Hepatocyte (in vitro differentiated cells): Measurements from ENCODE around the gene KCND2. TPM values are rescaled to one million over a fixed set of nuclear protein-coding genes. Genes with fewer than 3 reads are reported as not detected.

Source experiments
- DNase-seq: peaks from one replicate; pipeline ENCODE4 v3.0.0-alpha.2; 2016; ENCODE audit warnings: low spot score
- H2AFZ ChIP-seq: fragments of 200-600 bp; sonication (generic); 2 replicates; pipeline ENCODE4 v1.6.0; 2016; ENCODE audit warnings: antibody characterized with exemption, mild to moderate bottlenecking
- H3K27ac ChIP-seq: fragments of 200-600 bp; sonication (generic); 2 replicates; pipeline ENCODE4 v1.5.1; 2016; ENCODE audit warnings: mild to moderate bottlenecking
- H3K27me3 ChIP-seq: fragments of 200-600 bp; sonication (generic); 2 replicates; pipeline ENCODE4 v1.6.1; 2016
- H3K36me3 ChIP-seq: fragments of 200-600 bp; sonication (generic); replicated peaks from 2 replicates; pipeline ENCODE4 v1.5.1; 2016; ENCODE audit warnings: low read depth; ENCODE audit not compliant: insufficient read depth
- H3K4me1 ChIP-seq: fragments of 200-600 bp; sonication (generic); 2 replicates; pipeline ENCODE4 v1.5.1; 2016; ENCODE audit warnings: mild to moderate bottlenecking, moderate library complexity; ENCODE audit not compliant: insufficient read depth
- H3K4me2 ChIP-seq: fragments of 200-600 bp; sonication (generic); 2 replicates; pipeline ENCODE4 v1.6.0; 2016
- H3K4me3 ChIP-seq: fragments of 200-600 bp; sonication (generic); 2 replicates; pipeline ENCODE4 v1.5.1; 2016; ENCODE audit warnings: mild to moderate bottlenecking
- H3K79me2 ChIP-seq: fragments of 200-600 bp; sonication (generic); 2 replicates; pipeline ENCODE4 v1.6.0; 2017; ENCODE audit warnings: mild to moderate bottlenecking
- H3K9me2 ChIP-seq: fragments of 200-600 bp; sonication (generic); replicated peaks from 2 replicates; pipeline ENCODE4 v1.6.0; 2017; ENCODE audit warnings: mild to moderate bottlenecking; ENCODE audit not compliant: insufficient read depth
- H3K9me3 ChIP-seq: fragments of 200-600 bp; sonication (generic); 2 replicates; pipeline ENCODE4 v1.5.1; 2016; ENCODE audit warnings: low read depth, mild to moderate bottlenecking
- H4K20me1 ChIP-seq: fragments of 200-600 bp; sonication (generic); 2 replicates; pipeline ENCODE4 v1.6.0; 2016; ENCODE audit warnings: mild to moderate bottlenecking; ENCODE audit not compliant: insufficient read depth, poor library complexity, severe bottlenecking
- EZH2 ChIP-seq: fragments of 200-600 bp; sonication (generic); IDR thresholded peaks from 2 replicates; pipeline ENCODE4 v1.6.1; 2016; ENCODE audit warnings: antibody characterized with exemption, mild to moderate bottlenecking, borderline replicate concordance
- EZH2phosphoT487 ChIP-seq: fragments of 200-600 bp; sonication (generic); IDR thresholded peaks from one replicate; pipeline ENCODE4 v1.6.1; 2018; ENCODE audit warnings: antibody characterized with exemption, mild to moderate bottlenecking, low read depth, moderate library complexity; ENCODE audit not compliant: unreplicated experiment, severe bottlenecking
- WGBS: methylation state at CpG from one replicate; pipeline ENCODE4 v1.1.6; 2016; ENCODE audit warnings: low lambda C conversion rate; ENCODE audit errors: missing lambda C conversion rate; 5-methylcytosine and 5-hydroxymethylcytosine counted together
- polyA plus RNA-seq: library from polyadenylated mRNA; unstranded; fragments of >200 nt; fragmentation: Nextera tagmentation; extraction: Ambion mirVana; gene quantifications from 2 replicates; pipeline ENCODE4 v1.2.1, GENCODE V29; 2016
- total RNA-seq: library from RNA; depleted of rRNA; stranded (reverse); fragments of >200 nt; gene quantifications from 2 replicates; pipeline ENCODE4 v1.2.3, GENCODE V29; 2014
- TF ChIP-seq, protein P1 (sequence below): fragments of 200-600 bp; sonication (generic); IDR thresholded peaks from 2 replicates; pipeline ENCODE4 v1.5.1; 2016; ENCODE audit warnings: antibody characterized with exemption, mild to moderate bottlenecking; ENCODE audit not compliant: poor library complexity

Gene KCND2
- total and polyA plus RNA-seq, 2 experiments from 2014 or later = 0.58 to 3.6 TPM

GRCh38 chr7:120732256-120732655 is 459.3 kb downstream of the KCND2 start:
- Histone ChIP-seq H3K79me2 (no peaks in the 10 kb centered on the region), H2AFZ (no peak overlapping the region), H3K27me3 (no peaks in the 10 kb centered on the region), H3K4me1 (no peaks in the 10 kb centered on the region), H3K9me2 (no peaks in the 10 kb centered on the region), H3K27ac (no peak overlapping the region), H3K36me3 (no peaks in the 10 kb centered on the region), H3K4me3 (no peak overlapping the region), H4K20me1 (no peaks in the 10 kb centered on the region), H3K9me3 (no peaks in the 10 kb centered on the region), H3K4me2 (no peak overlapping the region)
- TF ChIP-seq EZH2phosphoT487 = no peak
- TF ChIP-seq, protein P1, sequence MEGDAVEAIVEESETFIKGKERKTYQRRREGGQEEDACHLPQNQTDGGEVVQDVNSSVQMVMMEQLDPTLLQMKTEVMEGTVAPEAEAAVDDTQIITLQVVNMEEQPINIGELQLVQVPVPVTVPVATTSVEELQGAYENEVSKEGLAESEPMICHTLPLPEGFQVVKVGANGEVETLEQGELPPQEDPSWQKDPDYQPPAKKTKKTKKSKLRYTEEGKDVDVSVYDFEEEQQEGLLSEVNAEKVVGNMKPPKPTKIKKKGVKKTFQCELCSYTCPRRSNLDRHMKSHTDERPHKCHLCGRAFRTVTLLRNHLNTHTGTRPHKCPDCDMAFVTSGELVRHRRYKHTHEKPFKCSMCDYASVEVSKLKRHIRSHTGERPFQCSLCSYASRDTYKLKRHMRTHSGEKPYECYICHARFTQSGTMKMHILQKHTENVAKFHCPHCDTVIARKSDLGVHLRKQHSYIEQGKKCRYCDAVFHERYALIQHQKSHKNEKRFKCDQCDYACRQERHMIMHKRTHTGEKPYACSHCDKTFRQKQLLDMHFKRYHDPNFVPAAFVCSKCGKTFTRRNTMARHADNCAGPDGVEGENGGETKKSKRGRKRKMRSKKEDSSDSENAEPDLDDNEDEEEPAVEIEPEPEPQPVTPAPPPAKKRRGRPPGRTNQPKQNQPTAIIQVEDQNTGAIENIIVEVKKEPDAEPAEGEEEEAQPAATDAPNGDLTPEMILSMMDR = no peak
- no peak for TF ChIP-seq EZH2
- DNase-seq = no peak

DNA sequence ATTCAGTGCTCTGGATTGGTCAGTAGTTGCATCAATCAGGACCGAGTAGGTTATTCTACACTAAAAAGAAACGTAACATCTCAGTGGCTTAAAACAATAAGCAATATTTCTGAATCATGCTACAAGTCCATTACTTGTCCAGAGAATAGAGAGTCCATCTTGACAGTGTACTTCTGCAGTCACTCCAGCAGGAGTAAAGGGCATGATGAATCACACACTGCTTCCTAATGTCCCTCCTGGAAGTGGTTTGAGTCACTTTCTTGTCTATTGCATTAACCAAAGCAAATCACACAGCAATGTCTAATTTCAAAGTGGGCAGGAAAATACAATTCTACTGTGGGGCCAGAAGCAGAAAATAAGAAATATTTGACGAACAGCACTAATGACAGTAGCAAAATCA is 460.2 kb downstream of the KCND2 start:
- DNase-seq = no peak
- H3K4me2 ChIP-seq = no peak overlapping the region
- H4K20me1 ChIP-seq = no peaks in the 10 kb centered on the region
- no peaks in the 10 kb centered on the region for H3K36me3 ChIP-seq
- H3K4me1 ChIP-seq = no peaks in the 10 kb centered on the region
- TF ChIP-seq EZH2 (no peak), EZH2phosphoT487 (no peak)
- TF ChIP-seq, protein P1 = no peak
- no peak overlapping the region for H3K4me3 ChIP-seq
- WGBS = 93% methylated on average over 3 of the region's 3 CpGs
- H3K27ac ChIP-seq = no peak overlapping the region
- H3K27me3 ChIP-seq = no peaks in the 10 kb centered on the region
- no peaks in the 10 kb centered on the region for H3K9me3 ChIP-seq
- no peaks in the 10 kb centered on the region for H3K9me2 ChIP-seq
- H3K79me2 ChIP-seq = no peaks in the 10 kb centered on the region
- H2AFZ ChIP-seq = no peak overlapping the region

GRCh38 chr7:120733835-120734234 is 460.9 kb downstream of the KCND2 start:
- H3K4me3 ChIP-seq = no peak overlapping the region
- 92% methylated on average over 3 of the region's 3 CpGs for WGBS
- no peak overlapping the region for H3K27ac ChIP-seq
- no peaks in the 10 kb centered on the region for H3K9me2 ChIP-seq
- no peaks in the 10 kb centered on the region for H3K79me2 ChIP-seq
- H2AFZ ChIP-seq = no peak overlapping the region
- H3K4me1 ChIP-seq = no peaks in the 10 kb centered on the region
- no peaks in the 10 kb centered on the region for H3K27me3 ChIP-seq
- H3K4me2 ChIP-seq = no peak overlapping the region
- H3K9me3 ChIP-seq = no peaks in the 10 kb centered on the region
- H4K20me1 ChIP-seq = no peaks in the 10 kb centered on the region
- no peaks in the 10 kb centered on the region for H3K36me3 ChIP-seq
- TF ChIP-seq EZH2 = no peak
- TF ChIP-seq, protein P1 = no peak
- no peak for TF ChIP-seq EZH2phosphoT487
- no peak for DNase-seq

DNA sequence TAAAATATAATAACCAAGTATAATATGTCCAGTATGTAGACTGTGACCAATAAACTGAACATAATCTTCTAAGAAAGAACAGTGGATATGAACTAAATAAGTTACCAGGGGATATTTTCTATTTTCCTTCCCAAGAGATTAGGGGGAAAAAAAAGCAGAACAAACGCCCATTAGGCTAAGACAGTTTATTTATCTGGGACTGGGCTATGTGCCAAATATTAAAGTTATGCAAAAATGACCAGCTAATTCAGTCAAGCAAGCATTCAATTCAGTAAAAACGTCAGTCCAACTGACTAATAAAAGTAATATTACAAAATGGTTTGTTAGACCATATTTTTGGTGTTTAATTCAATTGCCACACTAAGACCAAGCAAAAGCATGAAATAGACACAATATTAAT is 462.8 kb downstream of the KCND2 start:
- Histone ChIP-seq H3K27me3 (no peaks in the 10 kb centered on the region), H3K79me2 (no peaks in the 10 kb centered on the region), H3K27ac (no peak overlapping the region), H2AFZ (no peak overlapping the region), H3K4me3 (no peak overlapping the region), H3K4me2 (no peak overlapping the region), H4K20me1 (no peaks in the 10 kb centered on the region), H3K4me1 (no peaks in the 10 kb centered on the region), H3K9me2 (no peaks in the 10 kb centered on the region), H3K9me3 (no peaks in the 10 kb centered on the region), H3K36me3 (no peaks in the 10 kb centered on the region)
- 64% methylated on average over 2 of the region's 2 CpGs for WGBS
- no peak for TF ChIP-seq EZH2phosphoT487
- TF ChIP-seq EZH2 = no peak
- TF ChIP-seq, protein P1 = no peak
- no peak for DNase-seq
